ENCODE data around the gene OAS2.

The OAS2 gene

DNA sequence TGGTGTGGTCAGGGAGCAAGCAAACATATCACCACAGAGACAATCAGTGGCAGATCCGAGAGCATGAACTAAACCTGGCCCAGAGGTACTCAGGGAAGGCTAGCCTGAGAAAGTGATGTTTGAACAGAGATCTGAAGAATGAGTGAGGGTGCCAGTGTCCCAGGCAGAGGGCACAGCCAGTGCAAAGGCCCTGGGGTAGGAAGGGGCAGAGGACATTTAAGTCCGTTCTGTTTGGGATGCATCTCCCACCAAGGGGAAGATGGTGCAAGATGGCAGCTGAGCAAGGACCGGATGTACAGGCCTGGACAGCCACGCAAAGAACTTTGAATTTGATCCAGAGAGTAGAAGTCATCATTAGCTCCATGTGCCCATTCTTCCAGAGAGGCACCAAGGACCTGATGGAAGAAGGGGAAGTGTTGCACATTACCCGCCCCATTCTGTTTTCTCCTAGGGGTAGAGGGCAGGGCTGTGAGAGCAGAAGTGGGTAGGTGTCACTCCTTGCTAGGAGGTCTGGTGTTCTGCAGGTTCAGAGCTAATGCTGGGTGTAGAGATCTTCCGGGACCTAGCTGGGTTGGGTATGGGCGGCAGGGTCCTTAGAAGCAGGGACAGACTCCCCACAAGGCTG lies 82.1 kb downstream of the OAS2 start:
- no peaks in the 10 kb centered on the region for H3K4me1 ChIP-seq (ENCODE audit: insufficient read depth, poor library complexity, severe bottlenecking)
- DNase-seq (ENCODE audit: low spot score), result no peak
- no peaks in the 10 kb centered on the region for H3K9me3 ChIP-seq (ENCODE audit: severe bottlenecking)
- no peak overlapping the region for H3K27ac ChIP-seq (ENCODE audit: poor library complexity, severe bottlenecking)
- ATAC-seq (ENCODE audit: low read depth), result no peak
- TF ChIP-seq, protein P1, sequence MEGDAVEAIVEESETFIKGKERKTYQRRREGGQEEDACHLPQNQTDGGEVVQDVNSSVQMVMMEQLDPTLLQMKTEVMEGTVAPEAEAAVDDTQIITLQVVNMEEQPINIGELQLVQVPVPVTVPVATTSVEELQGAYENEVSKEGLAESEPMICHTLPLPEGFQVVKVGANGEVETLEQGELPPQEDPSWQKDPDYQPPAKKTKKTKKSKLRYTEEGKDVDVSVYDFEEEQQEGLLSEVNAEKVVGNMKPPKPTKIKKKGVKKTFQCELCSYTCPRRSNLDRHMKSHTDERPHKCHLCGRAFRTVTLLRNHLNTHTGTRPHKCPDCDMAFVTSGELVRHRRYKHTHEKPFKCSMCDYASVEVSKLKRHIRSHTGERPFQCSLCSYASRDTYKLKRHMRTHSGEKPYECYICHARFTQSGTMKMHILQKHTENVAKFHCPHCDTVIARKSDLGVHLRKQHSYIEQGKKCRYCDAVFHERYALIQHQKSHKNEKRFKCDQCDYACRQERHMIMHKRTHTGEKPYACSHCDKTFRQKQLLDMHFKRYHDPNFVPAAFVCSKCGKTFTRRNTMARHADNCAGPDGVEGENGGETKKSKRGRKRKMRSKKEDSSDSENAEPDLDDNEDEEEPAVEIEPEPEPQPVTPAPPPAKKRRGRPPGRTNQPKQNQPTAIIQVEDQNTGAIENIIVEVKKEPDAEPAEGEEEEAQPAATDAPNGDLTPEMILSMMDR (IDR thresholded peaks at IDR 0.05; ENCODE audit: poor library complexity, severe bottlenecking), result no peak
- no peak overlapping the region for H3K4me3 ChIP-seq (ENCODE audit: severe bottlenecking)
- H3K36me3 ChIP-seq (ENCODE audit: low read depth), result no peaks in the 10 kb centered on the region
- H3K27me3 ChIP-seq (ENCODE audit: insufficient read depth, poor library complexity, severe bottlenecking), result peaks cover 27% of the 10 kb centered on the region

DNA sequence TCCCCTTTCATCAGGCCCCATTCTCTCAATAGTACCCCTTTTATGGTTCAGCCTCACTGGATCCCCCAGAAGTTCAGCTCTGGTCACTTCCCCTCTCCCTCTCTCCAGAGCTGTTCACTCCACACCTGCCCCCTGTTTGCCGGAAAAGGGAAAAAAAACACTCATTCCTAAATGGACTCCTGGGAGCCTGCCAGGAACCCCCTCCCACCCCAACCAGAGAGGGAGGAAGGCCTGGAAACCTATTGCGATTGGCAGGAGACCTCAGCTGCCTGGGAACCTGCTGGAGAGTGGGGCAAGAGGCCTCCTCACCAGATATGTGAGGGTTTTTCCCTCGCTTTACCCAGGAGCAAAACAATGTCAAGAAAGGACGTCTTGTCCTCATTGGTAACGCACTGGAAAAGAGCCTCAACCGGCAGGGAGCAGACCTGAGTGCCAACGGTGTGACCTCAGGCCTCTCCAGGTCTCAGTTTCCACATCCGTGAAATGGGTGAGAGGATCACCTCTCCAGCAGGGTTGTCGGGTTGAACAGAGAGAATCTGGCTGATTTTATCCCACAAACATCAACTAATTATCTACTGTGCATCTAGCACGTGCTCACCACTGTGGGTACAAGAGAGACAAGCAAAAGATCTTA lies 82.9 kb downstream of the OAS2 start:
- H3K36me3 ChIP-seq (ENCODE audit: low read depth), result no peaks in the 10 kb centered on the region
- H3K4me1 ChIP-seq (ENCODE audit: insufficient read depth, poor library complexity, severe bottlenecking), result no peaks in the 10 kb centered on the region
- DNase-seq (ENCODE audit: low spot score) (no peak), ATAC-seq (ENCODE audit: low read depth) (no peak)
- no peak overlapping the region for H3K27ac ChIP-seq (ENCODE audit: poor library complexity, severe bottlenecking)
- peaks cover 19% of the 10 kb centered on the region for H3K27me3 ChIP-seq (ENCODE audit: insufficient read depth, poor library complexity, severe bottlenecking)
- H3K4me3 ChIP-seq (ENCODE audit: severe bottlenecking), result no peak overlapping the region
- TF ChIP-seq, protein P1 (IDR thresholded peaks at IDR 0.05; ENCODE audit: poor library complexity, severe bottlenecking), result no peak
- no peaks in the 10 kb centered on the region for H3K9me3 ChIP-seq (ENCODE audit: severe bottlenecking)
